Activated gamma-delta T cell (primary cell): ENCODE results near the gene STAT5A.
A peak's percentile ranks its signal among the peaks of the same experiment; 100 is the strongest.
"Not testable (repeated sequence)": the region's sequence is repeated elsewhere in the genome, so short reads cannot be mapped to it uniquely, and the experiment has no call there.

Experiments used
- DNase-seq: peaks from one replicate; lab custom pipeline; 2025; lab: John Stamatoyannopoulos, UW
- total RNA-seq, 2 donors: gene quantifications; one replicate each; lab custom pipeline; 2026; lab: John Stamatoyannopoulos, UW

STAT5A gene
- 233 to 237 reads per million in 2 donors for total RNA-seq

- peak; percentile 82 for DNase-seq
Measured at GRCh38 chr17:42287977-42288802, at the start of gene STAT5A. TSS of gene STAT5A (plus strand) at chr17:42288498. CDS start at chr17:42289412, 914 bp downstream.

DNA sequence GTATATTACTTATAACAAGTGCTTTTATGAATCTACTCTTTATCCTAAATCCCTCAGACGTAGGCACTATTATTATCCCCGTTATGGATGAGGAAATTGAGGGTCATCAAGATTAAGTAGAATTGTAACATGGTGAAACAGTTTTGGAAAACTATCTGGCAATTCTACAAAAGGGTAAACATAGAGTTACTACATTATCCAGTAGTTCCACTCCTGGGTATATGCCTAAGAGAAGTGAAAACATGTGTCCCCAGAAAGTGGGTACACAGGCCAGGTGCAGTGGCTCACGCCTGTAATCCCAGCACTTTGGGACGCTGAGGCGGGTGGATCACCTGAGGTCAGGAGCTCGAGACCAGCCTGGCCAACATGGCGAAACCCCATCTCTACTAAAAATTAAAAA is 48.7 kb upstream of the STAT5A start:
- not testable (repeated sequence) for DNase-seq

GRCh38 chr17:42240201-42240600 is 48.1 kb upstream of the STAT5A start:
- no peak for DNase-seq

DNA sequence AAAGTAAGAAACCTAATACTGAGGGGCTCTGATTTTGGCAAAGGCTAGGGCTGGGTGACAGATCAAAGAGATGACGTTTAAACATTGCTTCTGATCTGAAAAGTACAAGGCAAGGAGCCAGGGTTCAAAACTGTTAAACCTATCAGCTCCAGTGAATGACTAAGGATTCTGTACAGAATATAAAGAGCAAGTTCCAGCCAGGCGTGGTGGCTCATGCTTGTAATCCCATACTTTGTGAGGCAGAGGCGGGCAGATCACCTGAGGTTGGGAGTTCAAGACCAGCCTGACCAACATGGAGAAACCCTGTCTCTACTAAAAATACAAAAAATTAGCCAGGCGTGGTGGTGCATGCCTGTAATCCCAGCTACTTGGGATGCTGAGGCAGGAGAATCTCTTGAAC is 47.4 kb upstream of the STAT5A start:
- not testable (repeated sequence) for DNase-seq

GRCh38 chr17:42241871-42242270 is 46.4 kb upstream of the STAT5A start:
- DNase-seq, result no peak

- DNase-seq, result no peak
Measured at GRCh38 chr17:42243493-42243982, 44.8 kb upstream of the STAT5A start.

- not testable (repeated sequence) for DNase-seq
Measured at GRCh38 chr17:42244116-42244515, 44.2 kb upstream of the STAT5A start.

GRCh38 chr17:42245183-42245582 is 43.1 kb upstream of the STAT5A start:
- DNase-seq, result not testable (repeated sequence)

DNA sequence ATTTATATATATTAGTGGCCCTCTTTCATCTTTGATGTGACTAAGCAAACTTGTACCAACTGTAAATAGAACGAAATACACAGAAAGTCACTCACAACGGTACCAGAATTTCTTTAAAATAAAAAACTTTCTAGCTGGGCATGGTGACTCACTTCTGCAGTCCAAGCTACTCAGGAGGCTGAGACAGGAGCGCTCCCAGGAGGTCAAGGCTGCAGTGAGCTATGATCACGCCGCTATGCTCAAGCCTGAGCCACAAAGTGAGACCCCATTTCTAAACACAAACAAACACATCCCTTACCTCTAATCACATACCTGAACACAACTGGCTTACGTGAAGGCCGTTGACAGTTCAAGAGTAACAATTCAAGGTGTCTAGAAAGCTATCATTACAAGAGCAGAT is 41.8 kb upstream of the STAT5A start:
- no peak for DNase-seq

- no peak for DNase-seq
Measured at GRCh38 chr17:42247734-42248133, 40.6 kb upstream of the STAT5A start.

DNA sequence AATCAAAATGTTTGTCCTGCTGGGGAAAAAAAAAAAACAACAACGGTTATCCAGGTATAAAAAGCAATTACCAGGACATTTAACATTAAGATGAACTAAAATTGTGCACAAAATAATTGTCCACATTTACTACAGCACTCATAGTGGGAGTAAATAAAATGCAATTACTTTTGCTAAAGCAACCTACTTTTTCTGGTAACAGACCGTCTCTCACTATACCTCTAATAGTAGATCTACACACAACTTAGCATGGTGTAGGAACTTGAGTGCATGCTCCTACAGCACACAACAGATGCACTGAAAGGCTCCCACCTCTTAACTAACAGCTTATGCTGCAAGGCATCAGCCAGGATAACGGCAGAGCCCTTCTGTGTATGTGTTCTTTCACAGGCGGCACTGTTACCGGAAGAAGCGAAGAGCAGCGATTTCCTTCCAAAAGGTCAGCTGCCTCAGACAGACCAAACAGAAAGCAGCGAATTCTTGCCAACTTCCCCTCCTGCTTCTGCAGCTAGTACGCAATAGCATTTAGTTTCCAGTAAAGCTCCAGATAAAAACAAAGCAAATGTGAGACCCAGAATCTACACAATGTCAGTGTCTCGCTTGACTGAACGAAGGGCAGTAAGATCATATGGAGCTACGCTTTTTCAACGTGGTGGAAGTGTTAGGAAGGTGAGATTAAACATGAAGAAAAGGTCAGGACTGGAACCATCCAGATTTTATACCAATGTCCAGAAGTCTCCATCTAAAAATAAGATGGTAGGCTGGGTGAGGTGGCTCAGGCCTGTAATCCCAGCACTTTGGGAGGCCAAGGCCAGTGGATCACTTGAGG is 39.7 kb upstream of the STAT5A start:
- DNase-seq, result no peak

DNA sequence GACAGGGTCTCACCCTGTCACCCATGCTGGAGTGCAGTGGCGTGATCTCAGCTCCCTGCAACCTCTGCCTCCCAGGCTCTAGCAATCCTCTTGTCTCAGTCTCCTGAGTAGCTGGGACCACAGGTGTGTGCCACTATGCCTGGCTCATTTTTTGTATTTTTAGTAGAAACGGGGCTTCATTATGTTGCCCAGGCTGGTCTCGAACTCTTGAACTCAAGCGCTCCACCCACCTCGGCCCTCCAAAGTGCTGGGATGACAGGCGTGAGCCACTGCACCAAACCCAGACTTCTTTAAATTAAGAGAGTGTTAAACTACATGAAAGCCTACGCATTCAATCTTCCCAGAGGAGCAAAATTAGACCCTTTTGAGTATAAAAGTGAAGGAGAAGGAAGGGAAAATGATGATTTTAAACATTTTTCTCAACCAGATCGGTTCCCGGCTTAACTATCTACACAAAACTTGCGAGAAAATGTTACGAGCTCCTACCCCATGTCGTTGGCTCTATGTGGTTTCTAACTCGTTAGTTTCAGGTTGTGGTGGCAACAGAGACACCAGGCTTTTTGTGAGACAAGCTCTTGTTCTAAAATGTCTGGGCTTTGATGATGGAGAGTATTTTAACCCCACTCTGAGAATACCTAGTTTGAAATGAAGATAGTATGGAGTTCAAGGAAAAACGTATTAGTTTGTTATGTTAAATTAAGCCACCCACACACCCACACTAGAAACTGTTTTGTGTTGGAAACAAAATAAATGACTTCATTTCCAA is 38.4 kb upstream of the STAT5A start:
- no peak for DNase-seq

- no peak for DNase-seq
Measured at GRCh38 chr17:42251115-42251514, 37.2 kb upstream of the STAT5A start.

GRCh38 chr17:42252597-42253550 is 35.4 kb upstream of the STAT5A start:
- no peak for DNase-seq

- no peak for DNase-seq
Measured at GRCh38 chr17:42253578-42253977, 34.7 kb upstream of the STAT5A start.

DNA sequence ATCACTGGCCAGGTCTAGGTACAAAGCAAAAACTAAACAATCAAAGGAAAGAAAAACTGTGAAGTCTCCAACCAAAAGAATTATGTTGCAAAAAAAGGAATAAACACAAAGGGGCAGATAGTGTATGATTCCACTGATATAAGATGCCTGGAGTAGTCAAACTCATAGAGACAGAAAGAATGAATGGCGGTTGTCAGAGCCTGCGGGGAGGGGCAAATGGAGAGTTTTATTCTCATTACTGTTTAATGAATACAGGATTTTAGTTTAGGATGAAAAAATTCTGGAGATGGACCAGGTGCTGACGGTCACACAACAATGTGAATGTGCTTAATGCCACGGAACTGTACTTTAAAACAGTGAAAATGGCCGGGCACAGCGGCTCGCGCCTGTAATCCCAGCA is 32.9 kb upstream of the STAT5A start:
- DNase-seq, result no peak

GRCh38 chr17:42260318-42260717 is 28.0 kb upstream of the STAT5A start:
- DNase-seq, result no peak

DNA sequence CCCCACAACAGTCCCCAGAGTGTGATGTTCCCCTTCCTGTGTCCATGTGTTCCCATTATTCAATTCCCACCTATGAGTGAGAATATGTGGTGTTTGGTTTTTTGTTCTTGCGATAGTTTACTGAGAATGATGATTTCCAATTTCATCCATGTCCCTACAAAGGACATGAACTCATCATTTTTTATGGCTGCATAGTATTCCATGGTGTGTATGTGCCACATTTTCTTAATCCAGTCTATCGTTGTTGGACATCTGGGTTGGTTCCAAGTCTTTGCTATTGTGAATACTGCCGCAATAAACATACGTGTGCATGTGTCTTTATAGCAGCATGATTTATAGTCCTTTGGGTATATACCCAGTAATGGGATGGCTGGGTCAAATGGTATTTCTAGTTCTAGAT is 23.9 kb upstream of the STAT5A start:
- DNase-seq, result not testable (repeated sequence)

DNA sequence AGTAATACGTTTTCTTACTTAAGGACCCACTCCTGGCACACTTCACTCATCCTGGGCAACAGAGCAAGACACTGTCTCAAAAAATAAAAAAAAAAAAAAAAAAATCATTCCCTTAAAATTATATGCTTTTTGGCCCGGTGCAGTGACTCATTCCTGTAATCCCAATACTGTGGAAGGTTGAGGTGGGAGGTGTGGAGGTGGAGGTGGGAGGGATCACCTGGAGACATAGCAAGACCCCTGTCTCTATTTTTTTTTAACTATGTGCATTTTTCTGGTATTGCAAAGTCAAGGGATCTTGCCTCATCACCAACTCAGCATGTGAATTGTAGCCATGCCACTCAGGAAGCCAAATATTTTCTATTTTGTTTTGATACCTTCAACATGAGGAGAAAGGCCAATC is 21.8 kb upstream of the STAT5A start:
- DNase-seq, result no peak

DNA sequence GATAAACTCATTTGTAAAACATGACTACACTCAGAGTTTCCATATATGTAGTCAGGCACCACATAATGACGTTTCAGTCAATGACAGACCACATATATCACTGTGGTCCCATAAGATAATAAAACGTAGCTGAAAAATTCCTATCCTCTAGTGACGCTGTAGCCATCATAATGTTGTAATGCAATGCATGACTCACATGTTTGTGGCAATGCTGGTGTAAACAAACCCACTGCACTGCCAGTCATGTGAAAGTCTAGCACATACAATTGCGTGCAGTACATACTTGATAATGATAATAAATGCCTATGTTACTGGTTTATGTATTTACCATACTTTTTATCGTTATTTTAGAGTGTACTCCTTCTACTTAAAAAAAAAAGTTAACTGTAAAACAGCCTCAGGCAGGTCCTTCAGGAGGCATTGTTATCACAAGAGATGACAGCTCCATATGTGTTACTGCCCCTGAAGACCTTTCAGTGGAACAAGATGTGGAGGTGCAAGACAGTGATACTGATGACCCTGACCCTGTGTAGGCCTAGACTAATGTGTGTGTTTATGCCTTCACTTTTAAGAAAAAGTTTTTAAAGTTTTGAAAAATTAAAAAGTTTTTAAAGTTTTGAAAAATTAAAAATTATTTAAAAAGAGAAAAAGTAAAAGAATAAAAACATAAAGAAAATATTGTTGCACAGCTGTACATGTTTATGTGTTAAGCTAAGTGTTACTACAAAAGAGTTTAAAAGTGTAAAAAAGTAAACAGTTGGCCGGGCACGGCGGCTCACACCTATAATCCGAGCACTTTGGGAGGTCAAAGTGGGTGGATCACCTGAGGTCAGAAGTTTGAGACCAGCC is 21.2 kb upstream of the STAT5A start:
- DNase-seq, result no peak
